GM12873 (cell line): Measurements from ENCODE around the gene HHAT.

Source experiments
- TF ChIP-seq, protein P1 (sequence below): IDR thresholded peaks from 2 replicates; pipeline ENCODE4 v1.5.1; 2012; ENCODE audit warnings: low read depth, mild to moderate bottlenecking, moderate library complexity, low read length, control low read depth; ENCODE audit not compliant: insufficient read depth; ENCODE audit errors: missing control alignments

Gene HHAT

GRCh38 chr1:210301615-210302000, 27.1 kb upstream of the HHAT start:
- TF ChIP-seq, protein P1, sequence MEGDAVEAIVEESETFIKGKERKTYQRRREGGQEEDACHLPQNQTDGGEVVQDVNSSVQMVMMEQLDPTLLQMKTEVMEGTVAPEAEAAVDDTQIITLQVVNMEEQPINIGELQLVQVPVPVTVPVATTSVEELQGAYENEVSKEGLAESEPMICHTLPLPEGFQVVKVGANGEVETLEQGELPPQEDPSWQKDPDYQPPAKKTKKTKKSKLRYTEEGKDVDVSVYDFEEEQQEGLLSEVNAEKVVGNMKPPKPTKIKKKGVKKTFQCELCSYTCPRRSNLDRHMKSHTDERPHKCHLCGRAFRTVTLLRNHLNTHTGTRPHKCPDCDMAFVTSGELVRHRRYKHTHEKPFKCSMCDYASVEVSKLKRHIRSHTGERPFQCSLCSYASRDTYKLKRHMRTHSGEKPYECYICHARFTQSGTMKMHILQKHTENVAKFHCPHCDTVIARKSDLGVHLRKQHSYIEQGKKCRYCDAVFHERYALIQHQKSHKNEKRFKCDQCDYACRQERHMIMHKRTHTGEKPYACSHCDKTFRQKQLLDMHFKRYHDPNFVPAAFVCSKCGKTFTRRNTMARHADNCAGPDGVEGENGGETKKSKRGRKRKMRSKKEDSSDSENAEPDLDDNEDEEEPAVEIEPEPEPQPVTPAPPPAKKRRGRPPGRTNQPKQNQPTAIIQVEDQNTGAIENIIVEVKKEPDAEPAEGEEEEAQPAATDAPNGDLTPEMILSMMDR, result no peak

DNA sequence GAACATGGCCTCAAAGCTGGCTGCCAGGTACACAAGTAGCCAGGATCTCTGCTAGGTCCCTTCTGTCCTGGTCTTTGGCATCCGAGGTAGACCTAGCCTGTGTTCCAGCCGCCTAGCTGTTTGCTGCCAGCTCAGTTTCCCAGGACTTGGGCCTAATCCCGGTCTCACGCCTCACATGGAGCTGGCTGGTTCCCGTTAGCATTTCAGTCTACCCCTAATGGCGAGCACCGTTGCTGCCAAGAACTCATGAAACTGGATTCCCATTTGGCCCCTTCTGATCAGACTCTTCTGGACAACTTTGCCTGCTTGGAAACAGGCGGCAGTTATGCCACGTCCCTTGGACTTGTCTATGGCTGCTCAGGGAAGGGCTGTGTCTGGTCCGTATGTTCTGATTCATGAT, 26.2 kb upstream of the HHAT start:
- TF ChIP-seq, protein P1, result no peak

- TF ChIP-seq, protein P1, result no peak
Observed at GRCh38 chr1:210303391-210303790, 25.3 kb upstream of the HHAT start.

- TF ChIP-seq, protein P1, result no peak
Observed at GRCh38 chr1:210310562-210311153, 18.0 kb upstream of the HHAT start.

GRCh38 chr1:210311726-210312493, 16.8 kb upstream of the HHAT start:
- TF ChIP-seq, protein P1, result no peak

GRCh38 chr1:210313046-210313595, 15.6 kb upstream of the HHAT start:
- TF ChIP-seq, protein P1, result no peak

DNA sequence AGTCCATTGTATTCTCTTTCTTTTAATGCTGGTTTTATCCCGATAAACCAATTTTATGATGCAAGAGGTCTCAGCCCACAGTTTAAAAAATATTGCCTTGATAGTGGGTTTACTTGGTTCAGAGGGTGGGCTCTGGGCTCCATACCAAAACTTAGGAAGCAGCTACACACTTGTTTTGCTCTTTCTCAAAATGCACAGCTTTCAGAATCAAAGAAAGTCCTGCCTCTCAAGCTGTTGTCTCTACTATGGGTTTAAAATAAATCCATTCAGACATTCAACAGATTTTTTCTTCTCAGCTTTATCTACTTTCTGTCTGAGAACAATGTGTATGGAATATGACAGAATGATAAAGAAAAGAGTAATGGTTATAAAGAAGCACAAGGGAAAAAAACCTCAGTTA, 14.8 kb upstream of the HHAT start:
- TF ChIP-seq, protein P1, result no peak
